ENCODE results near the gene ZHX3.

DNA sequence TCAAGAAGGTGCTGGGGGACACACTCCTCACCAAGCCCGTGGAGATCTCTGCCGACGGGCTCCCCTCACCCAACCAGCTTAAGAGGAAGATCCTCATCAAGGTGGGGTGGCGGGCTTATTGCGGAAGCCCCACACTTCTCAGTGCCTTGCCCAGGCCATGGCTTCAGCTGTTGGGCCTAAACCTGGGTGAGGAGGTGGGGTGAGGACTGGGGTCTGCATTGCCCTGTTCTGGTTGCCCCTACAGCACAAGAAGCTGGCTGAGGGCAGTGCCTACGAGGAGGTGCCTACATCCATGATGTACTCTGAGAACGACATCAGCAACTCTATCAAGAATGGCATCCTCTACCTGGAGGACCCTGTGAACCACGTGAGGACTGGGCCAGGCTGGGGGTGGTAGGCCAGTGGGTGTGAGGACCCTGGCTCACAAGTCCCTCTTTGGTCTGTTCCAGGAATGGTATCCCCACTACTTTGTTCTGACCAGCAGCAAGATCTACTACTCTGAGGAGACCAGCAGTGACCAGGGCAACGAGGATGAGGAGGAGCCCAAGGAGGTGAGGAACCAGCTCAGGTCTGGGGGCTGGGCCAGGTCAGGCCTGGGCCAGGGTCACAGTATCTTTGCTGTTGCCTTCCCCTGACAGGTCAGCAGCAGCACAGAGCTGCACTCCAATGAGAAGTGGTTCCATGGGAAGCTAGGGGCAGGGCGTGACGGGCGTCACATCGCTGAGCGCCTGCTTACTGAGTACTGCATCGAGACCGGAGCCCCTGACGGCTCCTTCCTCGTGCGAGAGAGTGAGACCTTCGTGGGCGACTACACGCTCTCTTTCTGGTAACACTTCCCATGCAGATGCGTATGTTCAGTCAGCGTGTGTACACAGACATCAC, 152.3 kb downstream of the ZHX3 start:
- TF ChIP-seq, protein P1, sequence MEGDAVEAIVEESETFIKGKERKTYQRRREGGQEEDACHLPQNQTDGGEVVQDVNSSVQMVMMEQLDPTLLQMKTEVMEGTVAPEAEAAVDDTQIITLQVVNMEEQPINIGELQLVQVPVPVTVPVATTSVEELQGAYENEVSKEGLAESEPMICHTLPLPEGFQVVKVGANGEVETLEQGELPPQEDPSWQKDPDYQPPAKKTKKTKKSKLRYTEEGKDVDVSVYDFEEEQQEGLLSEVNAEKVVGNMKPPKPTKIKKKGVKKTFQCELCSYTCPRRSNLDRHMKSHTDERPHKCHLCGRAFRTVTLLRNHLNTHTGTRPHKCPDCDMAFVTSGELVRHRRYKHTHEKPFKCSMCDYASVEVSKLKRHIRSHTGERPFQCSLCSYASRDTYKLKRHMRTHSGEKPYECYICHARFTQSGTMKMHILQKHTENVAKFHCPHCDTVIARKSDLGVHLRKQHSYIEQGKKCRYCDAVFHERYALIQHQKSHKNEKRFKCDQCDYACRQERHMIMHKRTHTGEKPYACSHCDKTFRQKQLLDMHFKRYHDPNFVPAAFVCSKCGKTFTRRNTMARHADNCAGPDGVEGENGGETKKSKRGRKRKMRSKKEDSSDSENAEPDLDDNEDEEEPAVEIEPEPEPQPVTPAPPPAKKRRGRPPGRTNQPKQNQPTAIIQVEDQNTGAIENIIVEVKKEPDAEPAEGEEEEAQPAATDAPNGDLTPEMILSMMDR (conservative IDR thresholded peaks at IDR 0.05; ENCODE audit: low read depth, low read length), result no peak
- TF ChIP-seq POLR2A (IDR thresholded peaks at IDR 0.05; ENCODE audit: low read depth, low read length) (no peak), BHLHE40 (IDR thresholded peaks at IDR 0.05; ENCODE audit: low read depth, low read length) (no peak), MAFK (IDR thresholded peaks at IDR 0.05; ENCODE audit: low read depth, low read length) (no peak), RFX5 (IDR thresholded peaks at IDR 0.05; ENCODE audit: low read depth, low read length) (no peak)
